ENCODE results near the gene CDCA7. TPM values are rescaled to one million over a fixed set of nuclear protein-coding genes. Genes with fewer than 3 reads are reported as not detected.

The CDCA7 gene
- total RNA-seq, 2 experiments from 2014 or later, result 98.2 to 170 TPM

DNA sequence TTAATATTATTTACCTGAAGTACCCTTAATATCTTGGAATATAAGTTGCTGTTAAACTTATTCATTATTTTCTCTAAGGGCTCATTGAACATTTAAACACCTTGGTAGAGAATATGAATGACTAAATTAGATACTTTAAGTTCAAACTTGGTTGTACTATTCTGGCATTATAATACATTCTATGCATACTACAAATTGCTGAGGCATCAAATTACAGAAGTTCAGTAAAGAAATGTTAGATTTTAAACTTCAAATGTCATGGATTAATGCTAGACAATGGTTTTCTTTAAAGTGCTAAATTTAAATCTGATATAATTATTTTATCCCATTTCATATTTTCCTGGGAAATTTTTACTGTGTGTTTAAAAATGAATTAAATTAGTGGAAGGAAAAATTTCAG, 63.1 kb downstream of the CDCA7 start:
- Histone ChIP-seq H3K79me2 (ENCODE audit: insufficient read depth, low read depth, low read length) (no peaks in the 10 kb centered on the region), H3K36me3 (ENCODE audit: insufficient read depth, low read length) (no peaks in the 10 kb centered on the region), H3K9me3 (ENCODE audit: low read length) (no peaks in the 10 kb centered on the region), H3K4me3 (ENCODE audit: low read depth, low read length, poor library complexity, severe bottlenecking) (no peak overlapping the region), H3K4me1 (ENCODE audit: insufficient read depth, low read length, poor library complexity, severe bottlenecking) (no peaks in the 10 kb centered on the region), H3K27ac (ENCODE audit: low read depth, low read length, poor library complexity, severe bottlenecking) (no peak overlapping the region), H2AFZ (ENCODE audit: low read length) (no peak overlapping the region), H3K9me2 (ENCODE audit: insufficient read depth, low read length) (no peaks in the 10 kb centered on the region), H4K20me1 (ENCODE audit: insufficient read depth, low read length) (no peaks in the 10 kb centered on the region), H3K4me2 (ENCODE audit: low read length) (no peak overlapping the region)
- POLR2A ChIA-PET, result interaction anchor here (0.7 kb wide), 1 partner anchor 1896 kb away, joined by 4 read pairs; no protein-coding TSS in a partner anchor
- CTCF ChIA-PET (ENCODE audit: unreplicated experiment), result no interaction called here
- TF ChIP-seq, protein P1, sequence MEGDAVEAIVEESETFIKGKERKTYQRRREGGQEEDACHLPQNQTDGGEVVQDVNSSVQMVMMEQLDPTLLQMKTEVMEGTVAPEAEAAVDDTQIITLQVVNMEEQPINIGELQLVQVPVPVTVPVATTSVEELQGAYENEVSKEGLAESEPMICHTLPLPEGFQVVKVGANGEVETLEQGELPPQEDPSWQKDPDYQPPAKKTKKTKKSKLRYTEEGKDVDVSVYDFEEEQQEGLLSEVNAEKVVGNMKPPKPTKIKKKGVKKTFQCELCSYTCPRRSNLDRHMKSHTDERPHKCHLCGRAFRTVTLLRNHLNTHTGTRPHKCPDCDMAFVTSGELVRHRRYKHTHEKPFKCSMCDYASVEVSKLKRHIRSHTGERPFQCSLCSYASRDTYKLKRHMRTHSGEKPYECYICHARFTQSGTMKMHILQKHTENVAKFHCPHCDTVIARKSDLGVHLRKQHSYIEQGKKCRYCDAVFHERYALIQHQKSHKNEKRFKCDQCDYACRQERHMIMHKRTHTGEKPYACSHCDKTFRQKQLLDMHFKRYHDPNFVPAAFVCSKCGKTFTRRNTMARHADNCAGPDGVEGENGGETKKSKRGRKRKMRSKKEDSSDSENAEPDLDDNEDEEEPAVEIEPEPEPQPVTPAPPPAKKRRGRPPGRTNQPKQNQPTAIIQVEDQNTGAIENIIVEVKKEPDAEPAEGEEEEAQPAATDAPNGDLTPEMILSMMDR (conservative IDR thresholded peaks at IDR 0.05; ENCODE audit: low read length), result no peak
- TF ChIP-seq EZH2phosphoT487 (IDR thresholded peaks at IDR 0.05; ENCODE audit: borderline replicate concordance, low read depth, low read length), result no peak
- intact Hi-C loops (cut with micrococcal nuclease; ENCODE audit: unreplicated experiment), result no loop called here
- no TSS peak for BruUV-seq (replicated peaks)
- no peak for DNase-seq (ENCODE audit: low spot score)

Measured in OCI-LY7 (cell line).